Omental fat pad (tissue), 4 donors: ENCODE data around the gene RAP2A. TPM values are rescaled to one million over a fixed set of nuclear protein-coding genes. Genes with fewer than 3 reads are reported as not detected.

ENCODE experiments used
- ATAC-seq: fragments of 150-250 bp; one replicate; pipeline ENCODE4 v1.9.1; 2016; ENCODE audit warnings: mild to moderate bottlenecking, moderate library complexity; ENCODE audit not compliant: low FRiP score
- DNase-seq: peaks from one replicate; pipeline ENCODE4 v3.0.0-alpha.2; 2019; ENCODE audit warnings: low spot score
- total RNA-seq, 4 donors: library from RNA; depleted of rRNA; stranded (reverse); fragments of >200 nt; gene quantifications; one replicate each; pipeline ENCODE4 v1.1.0, GENCODE V29; 2016
- TF ChIP-seq, protein P1 (sequence below), 3 donors: fragments of 450-650 bp; IDR thresholded peaks; one replicate each; pipeline ENCODE4 v1.5.1; 2016 to 2017; ENCODE audit warnings: antibody characterized with exemption in 3 of 3, mild to moderate bottlenecking in 3 of 3, moderate library complexity in 2 of 3

Gene RAP2A
- total RNA-seq, 4 donors from 2014 or later = 18.2 to 42.9 (median 29.6) TPM

DNA sequence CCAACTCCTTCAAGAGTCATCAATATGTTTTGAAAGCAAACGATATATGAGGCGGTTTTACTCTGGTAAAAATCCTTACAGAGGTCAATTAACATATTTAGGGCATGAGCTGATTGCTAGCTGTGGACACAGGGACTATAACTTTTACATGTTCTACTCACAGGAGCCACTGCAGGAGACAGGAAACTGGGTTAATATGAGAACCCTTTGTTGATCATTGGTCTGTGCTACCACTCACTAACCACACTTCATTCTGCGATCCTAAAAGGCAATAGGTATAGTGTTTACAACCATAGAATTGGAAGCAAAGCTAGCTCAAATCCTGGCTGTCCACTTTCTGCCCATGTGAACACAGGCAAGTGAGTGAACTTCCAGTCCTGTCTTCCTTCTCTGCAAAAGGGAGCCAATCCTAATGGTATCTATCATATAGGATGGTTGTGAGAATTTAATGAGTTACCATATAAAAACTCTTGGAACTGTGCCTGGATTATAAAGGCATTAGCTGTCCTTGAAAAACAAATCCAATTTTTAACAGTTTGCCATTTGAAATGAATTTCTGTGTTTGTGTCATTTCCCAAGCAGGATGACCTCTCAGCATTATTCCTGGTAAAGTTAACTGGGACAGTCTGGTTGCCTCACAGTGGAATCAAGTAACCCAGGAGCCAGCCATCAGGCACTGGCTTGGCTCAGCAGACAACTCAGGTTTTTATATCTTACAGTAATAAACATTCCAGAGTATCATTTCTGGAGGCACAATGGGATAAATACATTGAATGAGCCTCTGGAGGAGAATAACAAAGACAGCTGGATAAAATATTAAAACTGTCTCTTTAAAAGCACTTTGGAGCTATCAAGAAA is 29.8 kb upstream of the RAP2A start:
- ATAC-seq (no peak), DNase-seq (no peak)
- TF ChIP-seq, protein P1, sequence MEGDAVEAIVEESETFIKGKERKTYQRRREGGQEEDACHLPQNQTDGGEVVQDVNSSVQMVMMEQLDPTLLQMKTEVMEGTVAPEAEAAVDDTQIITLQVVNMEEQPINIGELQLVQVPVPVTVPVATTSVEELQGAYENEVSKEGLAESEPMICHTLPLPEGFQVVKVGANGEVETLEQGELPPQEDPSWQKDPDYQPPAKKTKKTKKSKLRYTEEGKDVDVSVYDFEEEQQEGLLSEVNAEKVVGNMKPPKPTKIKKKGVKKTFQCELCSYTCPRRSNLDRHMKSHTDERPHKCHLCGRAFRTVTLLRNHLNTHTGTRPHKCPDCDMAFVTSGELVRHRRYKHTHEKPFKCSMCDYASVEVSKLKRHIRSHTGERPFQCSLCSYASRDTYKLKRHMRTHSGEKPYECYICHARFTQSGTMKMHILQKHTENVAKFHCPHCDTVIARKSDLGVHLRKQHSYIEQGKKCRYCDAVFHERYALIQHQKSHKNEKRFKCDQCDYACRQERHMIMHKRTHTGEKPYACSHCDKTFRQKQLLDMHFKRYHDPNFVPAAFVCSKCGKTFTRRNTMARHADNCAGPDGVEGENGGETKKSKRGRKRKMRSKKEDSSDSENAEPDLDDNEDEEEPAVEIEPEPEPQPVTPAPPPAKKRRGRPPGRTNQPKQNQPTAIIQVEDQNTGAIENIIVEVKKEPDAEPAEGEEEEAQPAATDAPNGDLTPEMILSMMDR (IDR thresholded peaks at IDR 0.05) = no peak

GRCh38 chr13:97407540-97407939 is 26.4 kb upstream of the RAP2A start:
- no peak for DNase-seq
- ATAC-seq = no peak
- TF ChIP-seq, protein P1 (IDR thresholded peaks at IDR 0.05) = no peak

GRCh38 chr13:97408938-97409337 is 25.0 kb upstream of the RAP2A start:
- ATAC-seq (no peak), DNase-seq (no peak)
- TF ChIP-seq, protein P1 (IDR thresholded peaks at IDR 0.05) = no peak

DNA sequence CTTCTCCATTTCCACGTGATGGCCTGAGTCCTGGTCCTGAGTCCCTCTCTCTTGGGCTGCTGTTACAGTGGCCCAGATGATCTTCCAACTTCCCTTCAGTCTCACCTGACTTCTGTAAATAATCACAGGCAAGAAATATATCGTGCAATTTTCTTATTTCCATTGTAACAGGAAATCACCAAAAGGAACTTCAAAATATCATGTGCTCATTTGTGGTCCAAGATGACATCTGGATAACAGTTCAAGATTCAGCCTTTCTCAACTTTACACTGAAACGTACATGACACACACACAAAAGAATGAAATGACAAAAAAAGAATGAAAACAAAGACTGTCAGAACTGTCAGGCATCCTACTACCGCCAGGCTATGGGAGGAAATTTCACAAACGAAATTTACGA is 22.0 kb upstream of the RAP2A start:
- no peak for DNase-seq
- ATAC-seq = no peak
- TF ChIP-seq, protein P1 (IDR thresholded peaks at IDR 0.05) = no peak

DNA sequence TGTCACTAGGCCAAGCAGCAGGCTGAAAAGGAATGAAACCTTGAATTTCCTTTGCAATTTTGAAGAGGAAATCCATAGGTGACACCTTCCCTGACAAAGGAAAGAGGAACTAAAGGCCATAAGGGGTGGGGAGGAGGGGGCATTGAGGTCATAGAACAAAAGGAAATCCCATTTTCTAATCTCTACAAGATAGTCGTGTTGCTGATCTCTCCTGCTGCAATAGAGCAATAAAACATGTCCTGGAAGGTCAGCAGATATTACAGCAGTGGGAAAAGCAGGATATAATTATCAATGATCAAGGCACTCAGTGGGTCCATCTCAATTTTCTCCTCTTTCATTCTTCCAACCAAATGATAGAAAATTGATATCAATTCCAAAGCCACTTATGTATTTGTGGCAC is 20.3 kb upstream of the RAP2A start:
- TF ChIP-seq, protein P1 (IDR thresholded peaks at IDR 0.05) = no peak
- ATAC-seq (no peak), DNase-seq (no peak)

DNA sequence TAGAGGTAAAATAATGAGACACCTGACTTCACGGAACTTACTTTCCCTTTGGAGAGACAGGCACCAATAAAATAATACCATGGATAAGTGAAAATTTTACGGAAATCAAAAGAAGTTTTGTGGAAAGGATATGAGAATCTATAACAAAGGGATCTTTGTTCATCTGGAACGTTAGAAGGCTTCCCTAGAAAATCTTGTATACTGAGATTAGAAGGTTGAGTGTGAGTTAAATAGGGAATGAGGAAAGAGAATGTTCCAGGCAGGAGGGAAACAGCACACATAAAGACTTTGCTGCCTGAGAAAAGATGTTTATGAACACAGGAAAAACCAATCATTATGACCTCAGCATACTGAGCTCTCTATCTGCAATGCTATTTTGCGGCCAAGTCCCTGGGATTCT is 19.6 kb upstream of the RAP2A start:
- no peak for ATAC-seq
- DNase-seq = no peak
- TF ChIP-seq, protein P1 (IDR thresholded peaks at IDR 0.05) = no peak

DNA sequence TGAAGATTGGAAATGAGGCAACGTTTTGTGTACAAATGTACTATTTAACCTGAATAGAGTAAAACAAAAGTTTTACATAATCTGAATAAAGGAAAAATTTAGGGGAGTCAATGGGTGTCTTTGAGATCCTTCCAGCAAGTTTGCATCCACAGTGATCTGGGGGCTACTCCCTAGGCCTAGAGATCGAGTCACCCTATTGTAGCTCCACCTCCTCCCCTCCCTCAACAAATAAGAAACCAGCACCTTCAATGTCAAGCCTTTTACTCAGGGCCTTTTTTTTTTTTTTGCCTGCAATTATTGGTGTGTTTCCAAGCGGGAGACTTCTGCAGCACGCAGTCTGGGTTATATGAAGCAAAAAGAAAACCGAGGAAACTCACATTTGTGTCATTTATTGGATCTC is 16.3 kb upstream of the RAP2A start:
- TF ChIP-seq, protein P1 (IDR thresholded peaks at IDR 0.05) = no peak
- DNase-seq (no peak), ATAC-seq (no peak)
